Parathyroid adenoma (tissue), 2 donors: Measurements from ENCODE around the gene LGALS7.
"Not testable (repeated sequence)": the region's sequence is repeated elsewhere in the genome, so short reads cannot be mapped to it uniquely, and the experiment has no call there.

Source experiments
- H2AFZ ChIP-seq: fragments of 300-600 bp; sonication (generic); one replicate; pipeline ENCODE4 v1.7.0; 2017; ENCODE audit warnings: antibody characterized with exemption, mild to moderate bottlenecking
- H3K27ac ChIP-seq: fragments of 300-600 bp; sonication (generic); one replicate; pipeline ENCODE4 v1.7.0; 2017
- H3K27me3 ChIP-seq: fragments of 300-600 bp; sonication (generic); one replicate; pipeline ENCODE4 v1.7.0; 2017; ENCODE audit warnings: low read length; ENCODE audit not compliant: control insufficient read depth, insufficient read depth
- H3K36me3 ChIP-seq: fragments of 300-600 bp; sonication (generic); one replicate; pipeline ENCODE4 v1.7.0; 2017; ENCODE audit warnings: low read length; ENCODE audit not compliant: control insufficient read depth, insufficient read depth
- H3K4me1 ChIP-seq: fragments of 300-600 bp; sonication (generic); one replicate; pipeline ENCODE4 v1.7.0; 2017; ENCODE audit warnings: control low read depth
- H3K4me2 ChIP-seq: fragments of 300-600 bp; sonication (generic); one replicate; pipeline ENCODE4 v1.7.0; 2017; ENCODE audit warnings: low read length
- H3K4me3 ChIP-seq: fragments of 300-600 bp; sonication (generic); one replicate; pipeline ENCODE4 v1.7.0; 2017; ENCODE audit warnings: low read depth, low read length
- H3K79me2 ChIP-seq: fragments of 300-600 bp; sonication (generic); one replicate; pipeline ENCODE4 v1.7.0; 2017; ENCODE audit warnings: control low read depth
- H3K9ac ChIP-seq: fragments of 300-600 bp; sonication (generic); one replicate; pipeline ENCODE4 v1.7.0; 2017; ENCODE audit warnings: mild to moderate bottlenecking
- H3K9me3 ChIP-seq: fragments of 300-600 bp; sonication (generic); one replicate; pipeline ENCODE4 v1.7.0; 2017; ENCODE audit warnings: low read length; ENCODE audit not compliant: control insufficient read depth
- CTCF ChIP-seq: fragments of 300-600 bp; sonication (generic); IDR thresholded peaks from one replicate; pipeline ENCODE4 v1.7.0; 2017; ENCODE audit warnings: antibody characterized with exemption, mild to moderate bottlenecking
- donor health status: primary hyperparathyroidism.

LGALS7 gene

GRCh38 chr19:38796154-38796553, 22.8 kb upstream of the LGALS7 start:
- Histone ChIP-seq H3K4me3 (no peak overlapping the region), H2AFZ (no peak overlapping the region), H3K27me3 (no peaks in the 10 kb centered on the region), H3K79me2 (no peaks in the 10 kb centered on the region), H3K4me1 (no peaks in the 10 kb centered on the region), H3K9ac (no peak overlapping the region), H3K27ac (no peak overlapping the region), H3K36me3 (no peaks in the 10 kb centered on the region), H3K9me3 (no peaks in the 10 kb centered on the region), H3K4me2 (no peak overlapping the region)
- TF ChIP-seq CTCF, result no peak

GRCh38 chr19:38795549-38795948, 22.2 kb upstream of the LGALS7 start:
- Histone ChIP-seq H3K4me2 (no peak overlapping the region), H3K9me3 (no peaks in the 10 kb centered on the region), H3K4me1 (no peaks in the 10 kb centered on the region), H3K4me3 (no peak overlapping the region), H3K27ac (no peak overlapping the region), H3K36me3 (no peaks in the 10 kb centered on the region), H2AFZ (no peak overlapping the region), H3K9ac (no peak overlapping the region), H3K79me2 (no peaks in the 10 kb centered on the region), H3K27me3 (no peaks in the 10 kb centered on the region)
- TF ChIP-seq CTCF, result no peak

- Histone ChIP-seq H2AFZ (no peak overlapping the region), H3K9me3 (no peaks in the 10 kb centered on the region), H3K9ac (no peak overlapping the region), H3K79me2 (no peaks in the 10 kb centered on the region), H3K4me3 (no peak overlapping the region), H3K27ac (no peak overlapping the region), H3K27me3 (no peaks in the 10 kb centered on the region), H3K36me3 (no peaks in the 10 kb centered on the region), H3K4me2 (no peak overlapping the region), H3K4me1 (no peaks in the 10 kb centered on the region)
- TF ChIP-seq CTCF, result no peak
Measured at GRCh38 chr19:38793671-38794070, 20.4 kb upstream of the LGALS7 start.

GRCh38 chr19:38793177-38793576, 19.9 kb upstream of the LGALS7 start:
- no peak for TF ChIP-seq CTCF
- H3K79me2 ChIP-seq, result no peaks in the 10 kb centered on the region
- H3K4me3 ChIP-seq, result no peak overlapping the region
- no peak overlapping the region for H3K9ac ChIP-seq
- H3K9me3 ChIP-seq, result no peaks in the 10 kb centered on the region
- H2AFZ ChIP-seq, result no peak overlapping the region
- no peaks in the 10 kb centered on the region for H3K4me1 ChIP-seq
- H3K4me2 ChIP-seq, result no peak overlapping the region
- no peak overlapping the region for H3K27ac ChIP-seq
- H3K27me3 ChIP-seq, result no peaks in the 10 kb centered on the region
- no peaks in the 10 kb centered on the region for H3K36me3 ChIP-seq

- H3K4me1 ChIP-seq, result no peaks in the 10 kb centered on the region
- H3K4me2 ChIP-seq, result peak overlapping the region; percentile 38
- no peak overlapping the region for H3K9ac ChIP-seq
- H3K79me2 ChIP-seq, result no peaks in the 10 kb centered on the region
- H3K4me3 ChIP-seq, result no peak overlapping the region
- H3K27me3 ChIP-seq, result no peaks in the 10 kb centered on the region
- peak overlapping the region; percentile 46 for H2AFZ ChIP-seq
- no peak for TF ChIP-seq CTCF
- H3K36me3 ChIP-seq, result no peaks in the 10 kb centered on the region
- no peak overlapping the region for H3K27ac ChIP-seq
- no peaks in the 10 kb centered on the region for H3K9me3 ChIP-seq
Measured at GRCh38 chr19:38792250-38793111, 19.2 kb upstream of the LGALS7 start.

- not testable (repeated sequence) for H3K9me3 ChIP-seq, H3K27me3 ChIP-seq, H3K27ac ChIP-seq, H3K9ac ChIP-seq, H3K4me3 ChIP-seq, H3K4me1 ChIP-seq, H3K4me2 ChIP-seq, H3K36me3 ChIP-seq, H2AFZ ChIP-seq, H3K79me2 ChIP-seq
Measured at GRCh38 chr19:38791451-38792064, 18.2 kb upstream of the LGALS7 start.
